Panc1 (cell line): ENCODE data around the gene SEC62. TPM values are rescaled to one million over a fixed set of nuclear protein-coding genes. Genes with fewer than 3 reads are reported as not detected.

Experiments
- ATAC-seq: fragments of 200-7000 bp; cut with Tn5 transposase; 2 replicates; pipeline ENCODE4 v1.9.1; 2020; ENCODE audit warnings: mild to moderate bottlenecking, moderate library complexity
- BruUV-seq: library from RNA; stranded (reverse); fragments of 400-500 nt; replicated peaks from 2 replicates; lab custom pipeline; 2021; lab: Mats Ljungman, UMichigan
- CTCF ChIA-PET: fragments of 300-600 bp; sonication (Branson Sonifier 250); formaldehyde crosslinking; loops from one replicate; lab custom pipeline; 2022; ENCODE audit warnings: antibody characterized with exemption; lab: Charles Lee
- POLR2A ChIA-PET: fragments of 300-600 bp; sonication (Branson Sonifier 250); formaldehyde crosslinking; loops from one replicate; lab custom pipeline; 2022; ENCODE audit warnings: antibody characterized with exemption; lab: Charles Lee
- DNase-seq: peaks from one replicate; pipeline ENCODE4 v3.0.0-alpha.2; 2010; ENCODE audit warnings: low read depth, low spot score
- H3K27ac ChIP-seq: 2 replicates; pipeline ENCODE4 v1.5.1; 2011; ENCODE audit warnings: mild to moderate bottlenecking, low read length, inconsistent platforms
- H3K27me3 ChIP-seq: fragments of 200-500 bp; sonication (Bioruptor generic); 2 replicates; pipeline ENCODE4 v1.6.0; 2014; ENCODE audit warnings: low read length, inconsistent platforms; ENCODE audit not compliant: control insufficient read depth, insufficient read depth
- H3K36me3 ChIP-seq: fragments of 200-500 bp; sonication (Bioruptor generic); 2 replicates; pipeline ENCODE4 v1.5.1; 2014; ENCODE audit warnings: inconsistent platforms, mild to moderate bottlenecking, low read length, moderate library complexity; ENCODE audit not compliant: control insufficient read depth, insufficient read depth
- H3K4me1 ChIP-seq: 2 replicates; pipeline ENCODE4 v1.5.1; 2011; ENCODE audit warnings: inconsistent platforms, mild to moderate bottlenecking, low read length, moderate library complexity; ENCODE audit not compliant: control insufficient read depth, insufficient read depth
- H3K4me3 ChIP-seq, 2 experiments: 2 replicates each; pipeline ENCODE4 v1.5.1; 2011 to 2012; ENCODE audit warnings: low read depth in 2 of 2, low read length in 2 of 2, mild to moderate bottlenecking in 2 of 2, inconsistent platforms in 1 of 2, moderate library complexity in 1 of 2
- H3K9me3 ChIP-seq: fragments of 200-500 bp; sonication (Bioruptor generic); 2 replicates; pipeline ENCODE4 v1.5.1; 2014; ENCODE audit warnings: low read depth, mild to moderate bottlenecking, inconsistent platforms, low read length, moderate library complexity; ENCODE audit not compliant: control insufficient read depth, insufficient read depth
- POLR2AphosphoS5 ChIP-seq: IDR thresholded peaks from 2 replicates; pipeline ENCODE4 v1.6.1; 2012; ENCODE audit warnings: mild to moderate bottlenecking, low read depth, low read length, moderate library complexity
- REST ChIP-seq, 2 experiments: IDR thresholded peaks; 2 replicates each; pipeline ENCODE4 v1.6.1; 2011 to 2012; ENCODE audit warnings: low read depth in 2 of 2, control low read depth in 1 of 2, low read length in 1 of 2, mild to moderate bottlenecking in 1 of 2, moderate library complexity in 1 of 2; ENCODE audit not compliant: insufficient read depth in 1 of 2
- SIN3A ChIP-seq: IDR thresholded peaks from 2 replicates; pipeline ENCODE4 v1.6.1; 2012; ENCODE audit warnings: low read depth, mild to moderate bottlenecking, low read length, moderate library complexity, borderline replicate concordance; ENCODE audit not compliant: insufficient read depth
- TCF7L2 ChIP-seq: IDR thresholded peaks from 2 replicates; pipeline ENCODE4 v1.6.1; 2011; ENCODE audit warnings: mild to moderate bottlenecking, low read depth, low read length, inconsistent platforms
- in situ Hi-C: cut with HindIII; loops from 2 replicates; pipeline ENCODE4 v1.10.0; 2016; ENCODE audit warnings: low sequenced_read_pairs, low pct_unique_long_range_greater_than_20kb
- intact Hi-C: fragments of 100-400 bp; cut with micrococcal nuclease; formaldehyde crosslinking; loops from one replicate; pipeline ENCODE4 v1.10.0; 2022; ENCODE audit not compliant: unreplicated experiment
- total RNA-seq: library from RNA; stranded (reverse); gene quantifications from one replicate; pipeline ENCODE4 v1.2.1, GENCODE V29; 2021; ENCODE audit not compliant: unreplicated experiment
- TF ChIP-seq, protein P1 (sequence below): fragments of 450-650 bp; IDR thresholded peaks from 2 replicates; pipeline ENCODE4 v1.5.1; 2017; ENCODE audit warnings: mild to moderate bottlenecking

SEC62 gene
- total RNA-seq, 1 experiment from 2014 or later: 89.9 TPM

DNA sequence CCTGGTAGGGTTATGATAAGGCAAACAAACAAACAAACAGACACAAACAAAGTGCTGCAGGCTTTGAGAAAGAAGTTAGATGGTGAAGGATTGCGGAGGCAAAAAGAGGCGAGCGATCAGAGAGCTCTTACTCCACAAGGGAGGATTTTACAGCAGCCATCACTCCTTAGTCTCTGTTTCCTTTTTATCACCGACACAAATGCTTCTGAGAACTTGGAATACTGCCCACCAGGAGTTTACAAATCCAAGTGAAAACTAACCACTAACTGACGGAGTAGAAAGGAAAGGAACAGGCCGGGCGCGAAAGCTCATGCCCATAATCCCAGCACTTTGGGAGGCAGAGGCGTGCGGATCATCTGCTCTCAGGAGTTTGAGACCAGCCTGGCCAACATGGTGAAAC, 35.6 kb downstream of the SEC62 start:
- CTCF ChIA-PET: no interaction called here

GRCh38 chr3:170002879-170003278, 36.3 kb downstream of the SEC62 start:
- DNase-seq: no peak
- H3K9me3 ChIP-seq: no peaks in the 10 kb centered on the region
- POLR2A ChIA-PET: no interaction called here
- no peak overlapping the region for H3K27ac ChIP-seq
- H3K36me3 ChIP-seq: no peaks in the 10 kb centered on the region
- H3K4me1 ChIP-seq: no peaks in the 10 kb centered on the region
- no TSS peak for BruUV-seq
- CTCF ChIA-PET: no interaction called here
- H3K4me3 ChIP-seq: no peak overlapping the region
- ATAC-seq: no peak
- no peaks in the 10 kb centered on the region for H3K27me3 ChIP-seq
- intact Hi-C loops (no loop called here), in situ Hi-C loops (no loop called here)
- no peak for TF ChIP-seq POLR2AphosphoS5
- no peak for TF ChIP-seq REST (IDR thresholded peaks at IDR 0.05; ENCODE audit: insufficient read depth in 1 of 2, low read depth in 2 of 2, low read length in 1 of 2)
- TF ChIP-seq TCF7L2: no peak

More for the DNA sequence above, 35.6 kb downstream of the SEC62 start:
- no peaks in the 10 kb centered on the region for H3K9me3 ChIP-seq
- H3K4me1 ChIP-seq: no peaks in the 10 kb centered on the region
- TF ChIP-seq SIN3A (no peak), TCF7L2 (no peak), REST (IDR thresholded peaks at IDR 0.05; ENCODE audit: insufficient read depth in 1 of 2, low read depth in 2 of 2, low read length in 1 of 2) (no peak), POLR2AphosphoS5 (no peak)
- TF ChIP-seq, protein P1, sequence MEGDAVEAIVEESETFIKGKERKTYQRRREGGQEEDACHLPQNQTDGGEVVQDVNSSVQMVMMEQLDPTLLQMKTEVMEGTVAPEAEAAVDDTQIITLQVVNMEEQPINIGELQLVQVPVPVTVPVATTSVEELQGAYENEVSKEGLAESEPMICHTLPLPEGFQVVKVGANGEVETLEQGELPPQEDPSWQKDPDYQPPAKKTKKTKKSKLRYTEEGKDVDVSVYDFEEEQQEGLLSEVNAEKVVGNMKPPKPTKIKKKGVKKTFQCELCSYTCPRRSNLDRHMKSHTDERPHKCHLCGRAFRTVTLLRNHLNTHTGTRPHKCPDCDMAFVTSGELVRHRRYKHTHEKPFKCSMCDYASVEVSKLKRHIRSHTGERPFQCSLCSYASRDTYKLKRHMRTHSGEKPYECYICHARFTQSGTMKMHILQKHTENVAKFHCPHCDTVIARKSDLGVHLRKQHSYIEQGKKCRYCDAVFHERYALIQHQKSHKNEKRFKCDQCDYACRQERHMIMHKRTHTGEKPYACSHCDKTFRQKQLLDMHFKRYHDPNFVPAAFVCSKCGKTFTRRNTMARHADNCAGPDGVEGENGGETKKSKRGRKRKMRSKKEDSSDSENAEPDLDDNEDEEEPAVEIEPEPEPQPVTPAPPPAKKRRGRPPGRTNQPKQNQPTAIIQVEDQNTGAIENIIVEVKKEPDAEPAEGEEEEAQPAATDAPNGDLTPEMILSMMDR: no peak
- DNase-seq (no peak), ATAC-seq (no peak)
- intact Hi-C loops (no loop called here), in situ Hi-C loops (no loop called here)
- H3K27me3 ChIP-seq: no peaks in the 10 kb centered on the region
- POLR2A ChIA-PET: no interaction called here
- H3K36me3 ChIP-seq: no peaks in the 10 kb centered on the region
- no TSS peak for BruUV-seq
- H3K4me3 ChIP-seq: no peak overlapping the region
- no peak overlapping the region for H3K27ac ChIP-seq
